HepG2 (cell line): ENCODE measurements around the gene TNFRSF9. TPM values are rescaled to one million over a fixed set of nuclear protein-coding genes. Genes with fewer than 3 reads are reported as not detected.

Experiments
- ATAC-seq: fragments of 200-7000 bp; cut with Tn5 transposase; 3 replicates; pipeline ENCODE4 v1.9.1; 2020; ENCODE audit warnings: mild to moderate bottlenecking, moderate library complexity
- BruUV-seq: library from RNA; stranded (reverse); fragments of 400-500 nt; replicated peaks from 2 replicates; lab custom pipeline; 2021; lab: Mats Ljungman, UMichigan
- CTCF ChIA-PET: fragments of 300-600 bp; formaldehyde crosslinking; extraction: SDS; loops from one replicate; lab custom pipeline; 2021; ENCODE audit warnings: low total read pairs, inconsistent platforms, low intra/inter-chr PET ratio; lab: Yijun Ruan, JAX
- POLR2A ChIA-PET: fragments of 350-600 bp; sonication (Branson Sonifier 250); formaldehyde crosslinking; loops from one replicate; lab custom pipeline; 2020; ENCODE audit warnings: antibody characterized with exemption, inconsistent platforms; lab: Yijun Ruan, JAX
- DNase-seq: peaks from one replicate; pipeline ENCODE4 v3.0.0-alpha.2; 2015; ENCODE audit warnings: low spot score
- FAIRE-seq: peaks from 3 replicates; lab custom pipeline; 2011; peaks lifted over from hg19 to GRCh38; lab: Jason Lieb, UNC
- H2AFZ ChIP-seq: one replicate; pipeline ENCODE4 v1.6.1; 2011; ENCODE audit warnings: low read length, inconsistent platforms
- H3K27ac ChIP-seq: fragments of 300-600 bp; 3 replicates; pipeline ENCODE4 v1.8.0; 2011; ENCODE audit warnings: mixed run types, mild to moderate bottlenecking, mixed read lengths, low read length, inconsistent platforms; ENCODE audit not compliant: insufficient read depth; ENCODE audit errors: extremely low read length
- H3K27me3 ChIP-seq, 2 experiments: fragments of 200-600 bp in 1 of 2; 2 replicates in 1 of 2; 3 replicates in 1 of 2; pipeline versions ENCODE4 v1.6.0 to v1.8.0; 2011; ENCODE audit warnings: low read length in 2 of 2, mild to moderate bottlenecking in 2 of 2, moderate library complexity in 2 of 2, inconsistent platforms in 1 of 2; ENCODE audit not compliant: insufficient read depth in 2 of 2, control insufficient read depth in 1 of 2
- H3K36me3 ChIP-seq, 2 experiments: fragments of 200-600 bp in 1 of 2; replicated peaks in 1 of 2; 2 replicates in 1 of 2; 3 replicates in 1 of 2; pipeline versions ENCODE4 v1.5.1 to v1.8.0; 2011; ENCODE audit warnings: low read length in 2 of 2, inconsistent platforms in 1 of 2; ENCODE audit not compliant: insufficient read depth in 2 of 2, control insufficient read depth in 1 of 2
- H3K4me1 ChIP-seq: 2 replicates; pipeline ENCODE4 v1.5.1; 2012; ENCODE audit warnings: low read length, inconsistent platforms; ENCODE audit not compliant: insufficient read depth
- H3K4me2 ChIP-seq: 2 replicates; pipeline ENCODE4 v1.6.0; 2011; ENCODE audit warnings: low read depth, low read length, inconsistent platforms
- H3K4me3 ChIP-seq, 3 experiments: fragments of 200-600 bp in 1 of 3; sonication (generic), shearing (Covaris generic) in 1 of 3; replicated peaks in 1 of 3; 2 replicates each; pipeline ENCODE4 v1.5.1; 2011 to 2016; ENCODE audit warnings: low read length in 3 of 3, inconsistent platforms in 2 of 3, low read depth in 2 of 3, mild to moderate bottlenecking in 2 of 3, control low read depth in 1 of 3, mixed read lengths in 1 of 3; ENCODE audit not compliant: insufficient read depth in 1 of 3
- H3K79me2 ChIP-seq: one replicate; pipeline ENCODE4 v1.6.1; 2011; ENCODE audit warnings: low read length, inconsistent platforms; ENCODE audit not compliant: insufficient read depth
- H3K9ac ChIP-seq: 2 replicates; pipeline ENCODE4 v1.6.0; 2011; ENCODE audit warnings: mild to moderate bottlenecking, low read depth, low read length, inconsistent platforms; ENCODE audit not compliant: insufficient read depth
- H3K9me3 ChIP-seq: 2 replicates; pipeline ENCODE4 v1.5.1; 2012; ENCODE audit warnings: mild to moderate bottlenecking, low read length
- H4K20me1 ChIP-seq: 2 replicates; pipeline ENCODE4 v1.6.0; 2011; ENCODE audit warnings: inconsistent platforms, mild to moderate bottlenecking, low read length, moderate library complexity; ENCODE audit not compliant: insufficient read depth
- MXD4 ChIP-seq: IDR thresholded peaks from 2 replicates; pipeline ENCODE4 v1.6.1; 2016; ENCODE audit warnings: mild to moderate bottlenecking, missing biosample characterization, missing genetic modification reagents
- MXI1 ChIP-seq: IDR thresholded peaks from 3 replicates; pipeline ENCODE4 v1.6.1; 2012; ENCODE audit warnings: low read depth, low read length, inconsistent platforms, borderline replicate concordance
- NFYB ChIP-seq: sonication (generic); formaldehyde crosslinking; IDR thresholded peaks from 2 replicates; pipeline ENCODE4 v1.4.0; 2020; ENCODE audit warnings: missing genetic modification reagents
- ZNF607 ChIP-seq: sonication (generic); formaldehyde crosslinking; IDR thresholded peaks from 2 replicates; pipeline ENCODE4 v1.5.1; 2020; ENCODE audit warnings: missing genetic modification reagents, mild to moderate bottlenecking, borderline replicate concordance
- WGBS: methylation state at CpG from one replicate; pipeline ENCODE4 v1.1.6; 2017; ENCODE audit warnings: low lambda C conversion rate; 5-methylcytosine and 5-hydroxymethylcytosine counted together
- in situ Hi-C: cut with HindIII; loops from 2 replicates; pipeline ENCODE4 v1.10.0; 2017; ENCODE audit warnings: low pct_unique_long_range_greater_than_20kb; ENCODE audit not compliant: extremely low pct_ligation_motif_present
- intact Hi-C: fragments of 100-400 bp; cut with micrococcal nuclease; formaldehyde crosslinking; loops from one replicate; pipeline ENCODE4 v1.10.0; 2022; ENCODE audit not compliant: unreplicated experiment
- polyA plus RNA-seq, 8 experiments: library from polyadenylated mRNA; depleted of rRNA in 3 of 8; stranded (reverse) in 7 of 8; unstranded in 1 of 8; fragments of >200 nt; fragmentation: Illumina TruSeq in 4 of 8; extraction: Trizol in 4 of 8; gene quantifications; 2 replicates each; pipeline versions ENCODE4 v1.2.1 to v1.2.3, GENCODE V29; 2011 to 2016; ENCODE audit warnings: low read depth in 4 of 8, missing spikeins in 1 of 8, mixed read lengths in 1 of 8; ENCODE audit not compliant: insufficient read depth in 1 of 8
- total RNA-seq, 5 experiments: library from RNA; depleted of rRNA; stranded (reverse); fragments of >200 nt; fragmentation: Illumina TruSeq; extraction: Trizol; gene quantifications; 2 replicates each; pipeline ENCODE4 v1.2.3, GENCODE V29; 2016; ENCODE audit warnings: low read depth in 1 of 5
- TF ChIP-seq, protein P1 (sequence below): sonication (generic); formaldehyde crosslinking; IDR thresholded peaks from 2 replicates; pipeline ENCODE4 v1.5.1; 2020; ENCODE audit warnings: mild to moderate bottlenecking, missing genetic modification reagents, borderline replicate concordance

TNFRSF9 gene
- total and polyA plus RNA-seq, 2 of the 13 experiments (the other 11 are each of a cell fraction or from before 2014, with no cell fraction given) = 0.07 TPM; not detected in 1

DNA sequence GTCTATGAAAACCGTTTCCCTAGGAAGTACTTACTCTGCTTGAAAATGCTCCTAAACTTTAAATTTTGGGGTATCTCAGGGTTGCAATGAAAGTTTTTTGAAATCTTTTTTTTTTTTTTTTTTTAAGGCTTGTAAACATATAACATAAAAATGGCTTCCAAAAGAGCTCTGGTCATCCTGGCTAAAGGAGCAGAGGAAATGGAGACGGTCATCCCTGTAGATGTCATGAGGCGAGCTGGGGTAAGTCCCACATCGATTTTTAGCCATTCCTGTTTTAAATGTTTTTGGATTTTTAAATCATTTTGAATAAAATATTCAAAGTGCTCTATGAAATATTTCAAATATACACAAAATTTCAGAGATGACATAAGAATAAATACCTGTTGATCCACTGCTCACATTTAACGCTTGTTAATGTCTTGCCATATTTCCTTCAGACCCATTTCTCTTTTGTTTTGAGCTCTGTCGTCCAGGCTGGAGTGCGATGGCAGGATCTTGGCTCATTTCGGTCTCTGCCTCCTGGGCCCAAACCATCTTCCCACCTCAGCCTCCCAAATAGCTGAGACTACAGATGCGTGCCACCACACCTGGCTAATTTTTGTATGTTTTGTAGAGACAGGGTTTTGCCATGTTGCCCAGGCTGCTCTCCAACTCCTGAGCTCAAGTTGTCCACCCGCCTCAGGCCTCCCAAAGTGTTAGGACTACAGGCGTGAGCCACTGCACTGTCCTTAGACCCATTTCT lies 22.2 kb upstream of the TNFRSF9 start:
- POLR2A ChIA-PET = interaction anchor here (0.8 to 2.2 kb wide), 3 partner anchors 8 to 353 kb away, joined by 3 to 15 read pairs (median 6); no protein-coding TSS in a partner anchor
- WGBS = 82% methylated on average over 11 of the region's 11 CpGs

More for the DNA sequence above, 22.2 kb upstream of the TNFRSF9 start:
- Histone ChIP-seq H3K79me2 (peaks cover 53% of the 10 kb centered on the region), H3K9ac (peak overlapping the region; percentile 89), H3K27me3 (no peaks in the 10 kb centered on the region), H3K4me2 (peak overlapping the region; percentile 81), H3K4me3 (peak overlapping the region; percentile 61 to 95 (median 87)), H3K27ac (peak overlapping the region; percentile 76), H2AFZ (no peak overlapping the region), H3K4me1 (peaks cover 66% of the 10 kb centered on the region), H3K36me3 (peaks cover 5 to 35% of the 10 kb centered on the region in 2 experiments), H4K20me1 (no peaks in the 10 kb centered on the region), H3K9me3 (no peaks in the 10 kb centered on the region)
- intact Hi-C loops (no loop called here), in situ Hi-C loops (no loop called here)
- no TSS peak for BruUV-seq
- CTCF ChIA-PET = no interaction called here
- FAIRE-seq (no peak), DNase-seq (no peak), ATAC-seq (no peak)
- TF ChIP-seq MXI1 (no peak), MXD4 (CRISPR knock-in tag) (no peak), NFYB (CRISPR knock-in tag) (no peak), ZNF607 (CRISPR knock-in tag) (no peak)
- TF ChIP-seq, protein P1, sequence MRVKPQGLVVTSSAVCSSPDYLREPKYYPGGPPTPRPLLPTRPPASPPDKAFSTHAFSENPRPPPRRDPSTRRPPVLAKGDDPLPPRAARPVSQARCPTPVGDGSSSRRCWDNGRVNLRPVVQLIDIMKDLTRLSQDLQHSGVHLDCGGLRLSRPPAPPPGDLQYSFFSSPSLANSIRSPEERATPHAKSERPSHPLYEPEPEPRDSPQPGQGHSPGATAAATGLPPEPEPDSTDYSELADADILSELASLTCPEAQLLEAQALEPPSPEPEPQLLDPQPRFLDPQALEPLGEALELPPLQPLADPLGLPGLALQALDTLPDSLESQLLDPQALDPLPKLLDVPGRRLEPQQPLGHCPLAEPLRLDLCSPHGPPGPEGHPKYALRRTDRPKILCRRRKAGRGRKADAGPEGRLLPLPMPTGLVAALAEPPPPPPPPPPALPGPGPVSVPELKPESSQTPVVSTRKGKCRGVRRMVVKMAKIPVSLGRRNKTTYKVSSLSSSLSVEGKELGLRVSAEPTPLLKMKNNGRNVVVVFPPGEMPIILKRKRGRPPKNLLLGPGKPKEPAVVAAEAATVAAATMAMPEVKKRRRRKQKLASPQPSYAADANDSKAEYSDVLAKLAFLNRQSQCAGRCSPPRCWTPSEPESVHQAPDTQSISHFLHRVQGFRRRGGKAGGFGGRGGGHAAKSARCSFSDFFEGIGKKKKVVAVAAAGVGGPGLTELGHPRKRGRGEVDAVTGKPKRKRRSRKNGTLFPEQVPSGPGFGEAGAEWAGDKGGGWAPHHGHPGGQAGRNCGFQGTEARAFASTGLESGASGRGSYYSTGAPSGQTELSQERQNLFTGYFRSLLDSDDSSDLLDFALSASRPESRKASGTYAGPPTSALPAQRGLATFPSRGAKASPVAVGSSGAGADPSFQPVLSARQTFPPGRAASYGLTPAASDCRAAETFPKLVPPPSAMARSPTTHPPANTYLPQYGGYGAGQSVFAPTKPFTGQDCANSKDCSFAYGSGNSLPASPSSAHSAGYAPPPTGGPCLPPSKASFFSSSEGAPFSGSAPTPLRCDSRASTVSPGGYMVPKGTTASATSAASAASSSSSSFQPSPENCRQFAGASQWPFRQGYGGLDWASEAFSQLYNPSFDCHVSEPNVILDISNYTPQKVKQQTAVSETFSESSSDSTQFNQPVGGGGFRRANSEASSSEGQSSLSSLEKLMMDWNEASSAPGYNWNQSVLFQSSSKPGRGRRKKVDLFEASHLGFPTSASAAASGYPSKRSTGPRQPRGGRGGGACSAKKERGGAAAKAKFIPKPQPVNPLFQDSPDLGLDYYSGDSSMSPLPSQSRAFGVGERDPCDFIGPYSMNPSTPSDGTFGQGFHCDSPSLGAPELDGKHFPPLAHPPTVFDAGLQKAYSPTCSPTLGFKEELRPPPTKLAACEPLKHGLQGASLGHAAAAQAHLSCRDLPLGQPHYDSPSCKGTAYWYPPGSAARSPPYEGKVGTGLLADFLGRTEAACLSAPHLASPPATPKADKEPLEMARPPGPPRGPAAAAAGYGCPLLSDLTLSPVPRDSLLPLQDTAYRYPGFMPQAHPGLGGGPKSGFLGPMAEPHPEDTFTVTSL (CRISPR knock-in tag) = no peak
